TTC549 (cell line): Measurements from ENCODE around the gene HNRNPA2B1.
A peak's percentile ranks its signal among the peaks of the same experiment; 100 is the strongest.
"Not testable (repeated sequence)": the region's sequence is repeated elsewhere in the genome, so short reads cannot be mapped to it uniquely, and the experiment has no call there.

Experiments
- FAIRE-seq: peaks from 2 replicates; lab custom pipeline; 2012; peaks lifted over from hg19 to GRCh38; lab: Jason Lieb, UNC

The HNRNPA2B1 gene

DNA sequence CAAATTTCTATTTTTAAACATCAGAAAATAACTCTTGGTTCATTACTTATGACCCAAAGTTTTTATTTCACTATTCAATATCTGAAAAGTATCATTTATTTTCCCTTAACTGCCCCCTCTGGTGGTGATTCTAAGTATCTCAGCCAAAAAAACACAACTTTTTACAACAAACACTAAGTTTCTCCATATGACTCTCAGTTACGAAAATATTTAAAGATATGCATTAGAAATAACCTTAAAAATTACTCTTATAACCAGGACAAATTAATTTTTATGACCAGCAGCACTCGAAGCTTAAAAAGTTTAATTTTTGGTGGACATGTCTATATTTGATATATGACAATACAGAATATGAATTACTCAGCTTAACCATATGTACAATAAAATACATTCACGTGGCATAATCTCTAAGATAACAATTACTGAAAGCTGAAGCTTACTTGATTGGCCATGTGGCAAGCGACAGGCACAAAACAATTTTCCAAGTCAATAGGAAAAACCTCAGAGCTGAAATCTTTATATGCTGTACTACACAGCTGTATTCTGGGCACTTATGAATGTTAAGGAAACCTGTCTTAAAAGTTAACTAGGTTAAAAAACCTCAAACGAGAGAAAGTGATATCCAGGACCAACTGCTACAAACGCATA, 2.3 kb downstream of the HNRNPA2B1 start:
- peak; percentile 13 for FAIRE-seq

DNA sequence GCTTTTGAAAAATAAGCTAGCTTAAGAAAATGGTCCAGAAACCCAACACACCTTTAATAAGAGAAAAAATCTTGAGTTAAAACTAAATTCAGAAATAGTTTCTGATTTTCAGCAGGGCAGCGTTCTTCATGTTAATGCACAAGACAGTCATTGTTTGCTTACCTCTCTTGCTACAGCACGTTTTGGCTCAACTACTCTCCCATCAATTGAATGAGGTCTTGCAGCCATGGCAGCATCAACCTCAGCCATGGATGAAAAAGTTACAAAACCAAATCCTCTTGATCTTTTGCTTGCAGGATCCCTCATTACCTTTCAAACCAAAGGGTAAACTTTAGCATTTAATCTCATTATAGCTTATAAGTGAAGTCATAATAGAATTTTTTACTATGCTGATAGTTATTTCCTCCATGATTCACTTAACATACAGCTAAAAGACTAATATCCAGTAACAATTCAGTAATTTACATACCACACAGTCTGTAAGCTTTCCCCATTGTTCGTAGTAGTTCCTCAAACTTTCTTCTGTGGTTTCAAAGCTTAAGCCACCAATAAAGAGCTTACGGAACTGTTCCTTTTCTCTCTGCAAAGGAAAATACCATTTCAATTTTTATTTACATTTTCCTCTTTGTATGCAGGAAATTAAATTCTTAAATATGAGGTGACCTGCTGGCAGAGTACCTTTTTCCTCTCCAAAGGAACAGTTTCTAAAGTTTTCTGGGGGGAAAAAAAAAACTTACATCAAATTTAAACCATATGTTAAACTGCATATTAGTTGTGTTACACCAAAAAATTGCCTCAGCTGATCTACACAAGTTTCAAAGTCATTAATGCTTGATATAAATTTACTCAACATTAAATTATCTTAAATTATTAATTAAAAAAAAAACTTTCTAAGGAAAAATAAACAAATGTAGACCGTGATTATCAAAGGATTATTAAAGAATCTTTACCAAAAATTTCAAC, 3.1 kb downstream of the HNRNPA2B1 start:
- FAIRE-seq: no peak

DNA sequence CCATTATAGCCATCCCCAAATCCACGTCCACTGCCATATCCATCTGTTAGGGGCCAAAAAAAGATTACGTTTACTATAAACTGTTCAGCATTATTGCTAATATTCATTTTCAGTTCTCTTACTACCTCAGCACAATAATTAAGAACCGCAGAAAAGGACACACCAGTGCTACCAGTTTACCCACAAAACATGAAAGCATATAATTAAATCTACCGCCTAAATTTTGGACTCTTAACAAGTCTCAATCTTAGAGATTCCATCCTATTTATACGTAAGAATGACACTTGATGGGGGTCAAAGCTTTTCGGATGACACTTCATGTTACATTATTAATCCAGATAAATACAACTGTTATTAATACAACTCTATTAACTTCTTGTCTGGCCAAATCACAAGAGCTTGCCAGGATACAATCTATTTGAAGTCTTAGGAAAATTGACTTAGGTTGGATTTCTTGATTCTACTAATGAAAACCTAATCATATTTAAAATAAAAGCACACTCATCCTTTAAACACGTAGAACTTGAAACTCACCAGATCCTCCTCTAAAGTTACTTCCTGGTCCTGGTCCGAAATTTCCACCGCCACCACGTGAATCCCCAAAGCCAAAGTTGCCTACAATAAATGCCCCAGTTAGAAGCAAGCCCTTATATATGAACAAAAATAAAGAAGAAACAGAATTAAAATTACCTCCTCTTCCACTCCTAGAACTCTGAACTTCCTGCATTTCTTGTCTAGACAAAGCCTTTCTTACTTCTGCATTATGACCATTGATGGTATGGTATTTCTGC, 4.5 kb downstream of the HNRNPA2B1 start:
- no peak for FAIRE-seq

DNA sequence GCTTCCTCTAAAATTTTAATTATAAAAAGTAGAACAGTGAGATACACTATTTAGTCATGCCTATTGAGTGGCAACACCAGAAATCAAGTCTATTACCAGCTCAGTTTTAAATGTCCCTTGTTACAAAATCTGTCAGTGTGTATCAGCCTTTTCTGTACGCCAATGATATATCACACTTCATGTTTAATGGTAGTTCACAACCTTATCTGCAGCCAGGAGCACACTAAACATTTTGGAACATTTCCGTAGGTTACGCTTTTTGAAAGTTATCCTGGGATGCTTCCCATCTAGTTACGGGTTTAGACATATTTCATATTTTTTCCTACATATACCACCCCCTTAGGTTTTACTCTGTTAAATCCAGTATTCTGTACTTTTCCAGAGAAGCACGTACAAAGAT, 5.4 kb downstream of the HNRNPA2B1 start:
- FAIRE-seq: no peak

DNA sequence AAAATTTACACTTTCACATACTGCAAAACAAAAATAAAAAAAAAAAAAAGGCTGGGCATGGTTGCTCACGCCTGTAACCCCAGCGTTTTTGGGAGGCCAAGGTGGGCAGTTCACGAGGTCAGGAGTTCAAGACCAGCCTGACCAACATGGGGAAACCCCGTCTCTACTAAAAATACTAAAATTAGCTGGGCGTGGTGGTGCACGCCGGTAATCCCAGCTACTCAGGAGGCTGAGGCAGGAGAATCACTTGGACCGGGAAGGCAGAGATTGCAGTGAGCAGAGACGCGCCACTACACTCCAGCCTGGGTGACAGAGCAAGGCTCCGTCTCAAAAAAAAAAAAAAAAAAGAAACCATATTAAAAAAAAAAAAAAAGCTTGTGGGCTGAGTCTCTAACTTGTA, 5.8 kb downstream of the HNRNPA2B1 start:
- FAIRE-seq: not testable (repeated sequence)

DNA sequence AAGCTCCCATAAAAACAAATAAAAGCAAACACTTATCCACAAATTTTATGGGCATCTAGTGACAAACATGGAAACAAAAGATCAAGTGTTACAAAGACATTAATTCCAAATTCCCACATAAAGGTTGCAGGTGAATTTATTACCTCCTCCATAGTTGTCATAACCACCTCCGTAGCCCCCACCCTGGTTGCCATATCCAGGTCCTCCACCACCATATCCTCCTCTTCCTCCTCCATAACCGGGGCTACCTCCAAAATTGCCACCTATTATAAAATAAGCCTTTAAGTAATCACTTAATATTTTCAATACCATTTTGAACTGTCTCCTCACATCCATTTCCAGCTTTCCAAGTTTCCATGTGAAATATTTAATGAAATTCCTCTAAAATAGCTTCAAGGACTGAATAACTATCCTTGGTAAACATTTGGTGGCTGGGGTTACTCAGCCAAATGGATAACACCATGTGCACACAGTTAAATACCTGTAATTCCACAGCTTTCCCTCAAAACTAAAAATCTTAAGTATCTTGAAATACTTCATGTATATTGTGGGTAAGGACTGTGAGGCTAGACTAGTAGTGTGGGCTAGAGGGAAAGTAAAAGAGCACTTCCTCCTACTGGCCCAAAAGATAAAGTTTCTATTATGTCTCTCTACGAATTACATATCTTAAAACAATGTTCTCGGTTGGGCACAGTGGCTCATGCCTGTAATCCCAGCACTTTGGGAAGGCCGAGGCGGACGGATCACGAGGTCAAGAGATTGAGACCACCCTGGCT, 6.9 kb downstream of the HNRNPA2B1 start:
- no peak for FAIRE-seq

DNA sequence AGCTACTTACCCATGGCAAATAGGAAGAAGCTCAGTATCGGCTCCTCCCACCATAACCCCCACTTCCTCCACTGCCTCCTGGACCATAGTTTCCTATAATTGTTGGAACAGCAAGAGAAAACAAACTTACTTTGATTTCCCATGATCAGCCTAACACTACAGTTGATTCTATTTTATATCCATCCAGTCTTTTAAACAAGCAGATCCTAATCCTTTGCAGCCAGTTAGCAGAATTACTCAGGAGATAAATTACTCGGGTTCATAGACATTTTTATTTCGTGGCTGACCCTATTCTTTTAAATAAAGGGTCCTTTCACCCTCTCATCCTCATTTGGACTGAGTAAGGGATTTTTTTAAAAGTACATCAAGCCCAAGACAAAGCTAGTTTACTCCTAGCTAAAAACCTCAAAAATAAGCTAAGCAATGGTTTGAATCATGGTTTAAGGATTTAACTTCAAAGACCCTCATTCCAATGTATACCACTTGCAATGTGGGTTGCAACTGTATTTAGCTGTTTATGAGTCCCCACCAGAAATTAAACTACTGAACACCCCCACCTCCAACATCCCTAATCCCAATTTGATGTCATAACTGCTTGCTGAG, 8.0 kb downstream of the HNRNPA2B1 start:
- FAIRE-seq: no peak

DNA sequence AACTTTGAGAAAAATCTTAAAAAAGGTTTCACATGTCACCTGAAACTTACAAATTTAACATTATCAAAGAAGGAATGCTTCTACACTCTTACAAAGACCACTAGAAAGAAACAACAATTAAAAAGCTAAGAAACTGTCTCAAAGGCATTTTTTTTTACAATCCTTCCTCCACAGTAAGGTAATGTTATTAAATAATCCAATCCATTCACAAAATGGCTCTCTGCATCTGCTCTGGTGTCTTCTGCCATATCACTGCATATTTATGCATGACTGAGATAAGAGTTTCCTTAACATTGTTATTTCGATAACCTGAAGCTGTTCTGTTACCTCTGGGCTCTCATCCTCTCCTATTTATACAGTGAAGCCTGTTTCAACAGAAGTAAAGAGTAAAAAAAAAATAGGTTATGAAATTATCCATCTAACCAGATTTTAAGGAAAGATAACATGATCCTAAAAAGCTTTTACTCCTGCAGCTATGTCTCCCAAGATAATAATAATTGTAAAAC, 8.5 kb downstream of the HNRNPA2B1 start:
- FAIRE-seq: no peak

DNA sequence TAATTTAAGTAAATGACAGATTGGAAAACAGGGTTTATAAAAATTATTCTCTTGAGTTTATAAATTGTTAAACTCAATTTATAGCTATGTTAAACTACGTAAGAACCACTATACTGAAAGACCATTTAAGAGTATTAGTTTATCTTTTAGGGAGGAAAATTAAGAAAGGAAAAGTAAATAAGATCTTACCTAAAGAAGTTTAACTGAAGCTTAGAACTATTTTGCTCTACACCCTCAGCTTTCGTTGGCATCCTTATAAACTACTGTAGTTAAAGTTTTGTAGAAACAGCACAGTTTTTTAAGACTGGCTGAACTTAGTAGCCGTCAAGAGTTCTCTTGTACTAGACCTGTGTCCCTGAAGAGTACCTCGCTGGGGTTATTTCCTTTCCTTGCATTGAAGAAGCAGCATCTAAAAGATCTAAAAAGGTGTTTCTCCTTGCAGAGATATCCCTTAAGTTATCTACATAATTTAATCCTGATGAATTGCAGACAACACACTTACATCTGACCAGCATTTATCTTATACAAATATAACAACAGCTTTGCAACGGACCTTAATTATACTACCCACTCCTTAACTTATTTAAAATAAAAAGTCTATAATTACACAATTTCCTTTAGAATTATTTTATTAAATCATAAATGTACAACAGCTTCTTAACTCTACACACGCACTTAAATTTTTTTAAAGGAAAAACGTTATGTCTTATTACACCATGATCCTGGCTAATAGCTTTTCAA, 9.1 kb downstream of the HNRNPA2B1 start:
- FAIRE-seq: no peak

DNA sequence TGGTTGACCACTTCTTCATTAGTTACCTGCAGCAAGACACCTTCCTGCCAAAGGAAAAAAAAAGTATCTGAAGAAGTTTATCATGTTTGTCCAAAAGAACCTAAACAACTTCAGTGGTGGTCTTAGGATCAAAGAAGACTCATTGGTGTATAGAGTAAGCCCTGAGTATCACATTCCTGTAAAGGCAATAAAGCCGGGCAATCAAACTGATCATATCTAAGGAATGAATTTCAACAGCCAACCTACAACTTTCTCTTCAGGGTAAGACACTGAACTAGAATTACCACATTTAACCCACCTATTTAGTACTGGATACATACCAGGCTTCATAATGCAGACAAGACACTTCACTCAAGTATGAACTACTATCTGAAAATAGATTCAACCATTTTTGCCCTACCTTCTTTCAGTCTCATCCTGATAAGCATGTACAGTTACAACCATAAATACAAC, 10.1 kb downstream of the HNRNPA2B1 start:
- FAIRE-seq: no peak

DNA sequence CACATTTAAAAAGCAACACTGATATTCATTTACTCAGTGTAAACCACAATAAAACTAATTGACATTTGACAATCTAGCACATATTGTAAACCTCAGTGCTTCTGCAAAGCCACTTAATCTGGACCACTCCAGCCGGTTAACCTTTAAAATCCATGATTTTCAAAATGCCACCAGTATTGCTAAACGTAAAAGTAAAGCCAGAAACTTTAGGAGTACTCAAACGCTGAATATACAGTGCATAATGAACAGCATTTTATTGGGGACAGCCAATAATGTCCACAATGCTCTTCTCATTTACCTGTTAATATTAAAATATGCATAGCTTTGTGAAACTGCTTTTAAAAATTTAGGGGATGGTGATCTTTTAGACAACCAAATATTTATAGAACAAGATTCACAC, 10.8 kb downstream of the HNRNPA2B1 start:
- no peak for FAIRE-seq

DNA sequence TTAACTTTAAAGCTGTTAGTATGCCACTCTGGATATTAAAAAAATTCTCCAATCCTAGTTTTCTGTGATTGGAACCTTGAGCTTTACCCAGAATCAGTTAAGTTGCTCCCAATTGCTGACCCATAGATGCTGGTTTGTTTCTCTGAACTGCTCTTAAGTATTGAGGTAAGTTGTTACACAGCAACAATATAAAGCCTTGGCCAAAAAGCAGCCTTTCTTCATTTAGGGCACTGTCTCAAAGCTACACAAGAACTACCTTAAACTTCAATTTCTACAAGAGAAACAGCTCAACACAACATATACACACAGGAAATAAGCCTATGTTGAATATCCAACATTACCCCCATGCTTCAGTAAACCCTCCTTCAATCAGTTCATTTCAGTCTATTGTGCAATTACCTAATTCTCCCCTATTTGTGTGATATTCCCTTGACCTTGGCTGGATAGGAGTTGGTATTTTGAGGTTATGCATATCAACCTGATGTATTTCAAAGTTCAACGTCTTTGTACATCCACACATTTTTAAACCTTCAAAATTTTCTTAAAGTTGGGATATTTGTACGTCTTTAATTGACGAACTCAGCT, 11.5 kb downstream of the HNRNPA2B1 start:
- no peak for FAIRE-seq

DNA sequence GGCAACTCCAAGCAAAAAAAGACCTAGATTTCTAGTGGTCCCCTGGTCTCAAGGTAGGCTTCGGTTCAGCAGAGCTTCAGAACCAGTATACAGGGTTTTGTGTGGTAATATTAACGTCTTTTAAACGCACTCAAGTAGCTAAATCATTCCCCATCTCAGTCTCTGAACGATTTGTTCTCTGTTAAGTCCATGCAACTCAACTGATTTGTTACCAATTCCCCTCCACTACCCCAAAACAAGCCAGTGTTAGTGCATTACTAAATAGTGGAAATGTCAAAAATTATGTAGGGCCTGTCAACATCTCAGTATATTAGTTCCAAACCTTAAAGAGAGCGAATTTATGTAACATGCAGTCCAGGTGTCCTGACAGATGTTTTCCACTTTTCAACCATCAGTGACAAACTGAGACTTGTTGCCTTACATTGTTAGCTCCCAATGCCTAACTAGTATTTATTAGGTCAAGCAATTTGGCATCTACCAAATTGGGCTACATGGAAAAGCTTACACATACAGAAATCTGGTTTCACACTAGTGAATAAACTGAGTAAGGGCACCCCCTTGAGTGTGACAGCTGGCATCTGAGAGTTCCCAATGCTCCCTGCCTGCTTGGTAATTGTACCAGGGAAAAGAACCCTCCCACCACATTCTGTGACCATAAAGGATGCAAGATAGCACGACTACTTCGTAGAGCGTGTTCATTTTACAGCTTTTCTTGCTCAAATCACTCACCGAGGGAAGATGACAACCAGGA, 12.2 kb downstream of the HNRNPA2B1 start:
- no peak for FAIRE-seq

DNA sequence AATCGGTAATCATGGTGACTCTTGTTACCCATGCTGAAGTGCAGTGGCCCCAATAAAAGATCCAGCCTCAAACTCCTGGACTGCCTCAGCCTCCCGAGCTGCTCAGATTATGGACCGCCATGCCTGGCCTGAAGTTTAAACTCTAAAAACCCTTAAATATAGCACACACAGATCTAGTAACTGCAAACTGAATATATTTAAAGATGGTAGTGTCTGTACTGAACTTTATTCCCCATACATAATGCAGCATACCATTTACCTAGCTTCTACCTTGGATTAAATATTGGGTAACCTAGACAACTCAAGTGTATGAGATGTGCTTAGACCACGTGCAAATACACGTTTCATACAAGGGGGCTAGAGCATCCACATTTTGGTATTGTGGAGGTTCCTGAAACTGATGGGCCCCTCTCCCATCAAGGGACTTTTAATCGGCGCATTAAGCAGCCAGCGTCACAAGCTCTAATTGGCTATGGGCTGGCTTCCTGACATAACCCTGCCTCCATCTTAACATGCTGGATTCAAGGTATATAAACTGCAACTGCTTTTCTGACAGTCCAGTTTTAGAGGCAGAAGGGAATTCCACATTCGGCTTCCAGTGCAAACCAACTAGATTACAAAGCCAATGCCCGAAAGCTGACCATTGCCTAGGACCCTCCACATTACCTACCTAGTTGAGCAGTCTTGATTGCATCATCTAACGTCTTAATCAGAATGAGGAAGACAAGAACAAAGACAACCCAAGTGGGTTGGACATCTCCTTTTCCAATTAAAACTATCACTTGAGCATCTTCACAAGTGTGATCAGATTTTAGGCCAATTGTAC, 13.0 kb downstream of the HNRNPA2B1 start:
- FAIRE-seq: no peak

DNA sequence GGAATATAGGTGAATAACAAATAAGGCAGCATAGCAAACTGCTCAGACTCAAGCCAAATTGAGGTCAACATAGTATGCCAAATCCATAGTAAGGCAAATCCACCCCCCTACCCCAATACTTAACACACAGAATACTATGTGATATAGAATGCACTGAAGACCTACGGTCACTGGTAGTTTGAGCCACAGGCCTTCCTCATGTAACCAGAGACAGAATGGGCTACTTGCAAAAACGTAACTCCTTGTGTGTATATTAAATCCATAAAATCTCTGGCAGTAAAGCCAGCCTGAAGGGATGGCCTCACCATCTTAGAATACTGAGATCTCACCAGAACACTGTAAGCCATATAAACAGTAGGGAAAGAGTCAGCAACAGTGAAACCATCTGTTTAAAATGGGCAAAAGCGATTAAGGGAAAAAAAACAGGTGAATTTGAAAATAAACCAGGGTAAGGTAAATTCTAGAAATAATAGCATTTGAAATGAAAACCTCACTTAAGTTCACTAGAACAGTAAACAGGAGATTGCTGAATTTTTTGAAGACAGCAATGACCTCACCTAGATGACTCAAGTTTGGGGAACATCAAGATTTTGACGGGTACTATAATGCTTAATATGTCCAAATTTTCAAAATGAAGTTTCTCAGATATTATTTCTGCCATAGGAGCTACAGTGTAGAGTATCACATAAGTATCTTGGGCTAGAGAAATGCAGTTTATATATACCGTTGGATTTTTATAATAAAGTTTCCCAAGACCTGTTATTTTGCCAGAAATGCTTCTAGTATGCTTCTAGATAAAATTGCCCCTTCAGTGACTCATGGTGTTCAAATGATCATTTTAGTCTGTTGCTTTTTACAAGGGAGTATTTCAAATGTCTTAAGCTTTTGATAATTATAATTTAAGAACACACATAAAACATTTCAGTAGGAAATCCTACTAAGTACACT, 13.9 kb downstream of the HNRNPA2B1 start:
- FAIRE-seq: no peak

DNA sequence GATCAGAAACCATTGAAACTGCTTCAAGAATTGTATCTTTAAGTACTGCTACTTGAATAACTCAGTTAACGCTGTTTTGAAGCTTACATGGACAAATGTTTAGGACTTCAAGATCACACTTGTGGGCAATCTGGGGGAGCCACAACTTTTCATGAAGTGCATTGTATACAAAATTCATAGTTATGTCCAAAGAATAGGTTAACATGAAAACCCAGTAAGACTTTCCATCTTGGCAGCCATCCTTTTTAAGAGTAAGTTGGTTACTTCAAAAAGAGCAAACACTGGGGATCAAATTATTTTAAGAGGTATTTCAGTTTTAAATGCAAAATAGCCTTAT, 14.7 kb downstream of the HNRNPA2B1 start:
- FAIRE-seq: peak; percentile 79

DNA sequence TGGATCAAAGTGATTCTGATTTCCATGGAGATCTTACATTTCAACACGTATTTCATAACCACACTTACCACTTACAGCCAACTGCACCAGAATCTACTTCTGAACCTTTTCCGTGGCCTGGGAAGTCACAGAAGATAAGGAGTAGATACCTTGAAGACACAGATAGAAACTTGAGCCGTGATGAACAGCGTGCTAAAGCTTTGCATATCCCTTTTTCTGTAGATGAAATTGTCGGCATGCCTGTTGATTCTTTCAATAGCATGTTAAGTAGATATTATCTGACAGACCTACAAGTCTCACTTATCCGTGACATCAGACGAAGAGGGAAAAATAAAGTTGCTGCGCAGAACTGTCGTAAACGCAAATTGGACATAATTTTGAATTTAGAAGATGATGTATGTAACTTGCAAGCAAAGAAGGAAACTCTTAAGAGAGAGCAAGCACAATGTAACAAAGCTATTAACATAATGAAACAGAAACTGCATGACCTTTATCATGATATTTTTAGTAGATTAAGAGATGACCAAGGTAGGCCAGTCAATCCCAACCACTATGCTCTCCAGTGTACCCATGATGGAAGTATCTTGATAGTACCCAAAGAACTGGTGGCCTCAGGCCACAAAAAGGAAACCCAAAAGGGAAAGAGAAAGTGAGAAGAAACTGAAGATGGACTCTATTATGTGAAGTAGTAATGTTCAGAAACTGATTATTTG, 15.3 kb downstream of the HNRNPA2B1 start:
- no peak for FAIRE-seq
